Fibroblast of lung (primary cell): ENCODE data around the gene GAD2. TPM values are rescaled to one million over a fixed set of nuclear protein-coding genes. Genes with fewer than 3 reads are reported as not detected.

ENCODE experiments used
- DNase-seq, 2 donors: peaks; one replicate each; pipeline versions ENCODE4 v3.0.0 to v3.0.0-alpha.2; 2010; ENCODE audit warnings: low read depth in 2 of 2
- H2AFZ ChIP-seq: 2 replicates; pipeline ENCODE4 v1.5.1; 2012; ENCODE audit warnings: low read length, control low read depth, inconsistent platforms
- H3K27ac ChIP-seq: 2 replicates; pipeline ENCODE4 v1.5.1; 2011; ENCODE audit warnings: low read length, control low read depth; ENCODE audit not compliant: insufficient read depth
- H3K27me3 ChIP-seq: 2 replicates; pipeline ENCODE4 v1.5.1; 2011; ENCODE audit warnings: mild to moderate bottlenecking, low read length; ENCODE audit not compliant: control insufficient read depth, insufficient read depth
- H3K36me3 ChIP-seq: 2 replicates; pipeline ENCODE4 v1.5.1; 2011; ENCODE audit warnings: low read length; ENCODE audit not compliant: control insufficient read depth, insufficient read depth
- H3K4me1 ChIP-seq: 2 replicates; pipeline ENCODE4 v1.5.1; 2011; ENCODE audit warnings: low read length; ENCODE audit not compliant: control insufficient read depth, insufficient read depth; ENCODE audit errors: extremely low read depth
- H3K4me2 ChIP-seq: 2 replicates; pipeline ENCODE4 v1.5.1; 2011; ENCODE audit warnings: low read length, control low read depth; ENCODE audit not compliant: insufficient read depth; ENCODE audit errors: extremely low read depth
- H3K4me3 ChIP-seq, 4 experiments: fragments of 200-600 bp in 1 of 4; sonication (generic) in 1 of 4; replicated peaks in 1 of 4; 2 replicates each; pipeline ENCODE4 v1.5.1; 2011 to 2016; ENCODE audit warnings: low read length in 4 of 4, low read depth in 3 of 4, mild to moderate bottlenecking in 3 of 4, control low read depth in 2 of 4, inconsistent platforms in 1 of 4, mixed read lengths in 1 of 4; ENCODE audit not compliant: insufficient read depth in 1 of 4; ENCODE audit errors: control extremely low read depth in 1 of 4
- H3K79me2 ChIP-seq: 2 replicates; pipeline ENCODE4 v1.5.1; 2012; ENCODE audit warnings: mild to moderate bottlenecking, low read length, inconsistent platforms; ENCODE audit not compliant: control insufficient read depth, insufficient read depth
- H3K9ac ChIP-seq: 2 replicates; pipeline ENCODE4 v1.5.1; 2011; ENCODE audit warnings: mild to moderate bottlenecking, low read length, control low read depth; ENCODE audit not compliant: insufficient read depth
- H3K9me3 ChIP-seq: 2 replicates; pipeline ENCODE4 v1.5.1; 2012; ENCODE audit warnings: low read depth, low read length; ENCODE audit not compliant: control insufficient read depth, insufficient read depth
- H4K20me1 ChIP-seq: 2 replicates; pipeline ENCODE4 v1.5.1; 2011; ENCODE audit warnings: low read length; ENCODE audit not compliant: control insufficient read depth, insufficient read depth; ENCODE audit errors: extremely low read depth
- EZH2 ChIP-seq: IDR thresholded peaks from 2 replicates; pipeline ENCODE4 v1.5.1; 2012; ENCODE audit warnings: low read length, control low read depth, mild to moderate bottlenecking; ENCODE audit errors: missing control alignments
- polyA plus RNA-seq, 2 donors: library from polyadenylated mRNA; depleted of rRNA in 1 of 2; stranded (reverse) in 1 of 2; unstranded in 1 of 2; fragments of >200 nt; gene quantifications; 2 replicates each; pipeline ENCODE4 v1.2.1, GENCODE V29; 2011 to 2012; ENCODE audit warnings: missing spikeins in 1 of 2
- total RNA-seq: library from RNA; depleted of rRNA; stranded (reverse); fragments of >200 nt; gene quantifications from 2 replicates; pipeline ENCODE4 v1.2.1, GENCODE V29; 2014
- TF ChIP-seq, protein P1 (sequence below), 2 donors: IDR thresholded peaks in 1 of 2; conservative IDR thresholded peaks in 1 of 2; 1 replicate in 1 of 2; 2 replicates in 1 of 2; pipeline ENCODE4 v1.5.1; 2011 to 2012; ENCODE audit warnings: low read length in 2 of 2, control low read depth in 1 of 2, inconsistent platforms in 1 of 2, low read depth in 1 of 2, mild to moderate bottlenecking in 1 of 2

GAD2 gene
- total and polyA plus RNA-seq, 2 donors (not counting 1 experiment from before 2014, with no cell fraction given) = not detected

GRCh38 chr10:26232174-26232573 is 15.6 kb downstream of the GAD2 start:
- no peak overlapping the region for H2AFZ ChIP-seq
- TF ChIP-seq, protein P1, sequence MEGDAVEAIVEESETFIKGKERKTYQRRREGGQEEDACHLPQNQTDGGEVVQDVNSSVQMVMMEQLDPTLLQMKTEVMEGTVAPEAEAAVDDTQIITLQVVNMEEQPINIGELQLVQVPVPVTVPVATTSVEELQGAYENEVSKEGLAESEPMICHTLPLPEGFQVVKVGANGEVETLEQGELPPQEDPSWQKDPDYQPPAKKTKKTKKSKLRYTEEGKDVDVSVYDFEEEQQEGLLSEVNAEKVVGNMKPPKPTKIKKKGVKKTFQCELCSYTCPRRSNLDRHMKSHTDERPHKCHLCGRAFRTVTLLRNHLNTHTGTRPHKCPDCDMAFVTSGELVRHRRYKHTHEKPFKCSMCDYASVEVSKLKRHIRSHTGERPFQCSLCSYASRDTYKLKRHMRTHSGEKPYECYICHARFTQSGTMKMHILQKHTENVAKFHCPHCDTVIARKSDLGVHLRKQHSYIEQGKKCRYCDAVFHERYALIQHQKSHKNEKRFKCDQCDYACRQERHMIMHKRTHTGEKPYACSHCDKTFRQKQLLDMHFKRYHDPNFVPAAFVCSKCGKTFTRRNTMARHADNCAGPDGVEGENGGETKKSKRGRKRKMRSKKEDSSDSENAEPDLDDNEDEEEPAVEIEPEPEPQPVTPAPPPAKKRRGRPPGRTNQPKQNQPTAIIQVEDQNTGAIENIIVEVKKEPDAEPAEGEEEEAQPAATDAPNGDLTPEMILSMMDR (conservative IDR thresholded peaks at IDR 0.05 in 1 of 2, IDR thresholded peaks at IDR 0.05 in 1 of 2; ENCODE audit: low read depth in 1 of 2, low read length in 2 of 2) = no peak
- TF ChIP-seq EZH2 = no peak
- no peaks in the 10 kb centered on the region for H3K4me1 ChIP-seq
- no peak overlapping the region for H3K9ac ChIP-seq
- H3K9me3 ChIP-seq = no peaks in the 10 kb centered on the region
- DNase-seq = no peak
- no peaks in the 10 kb centered on the region for H3K79me2 ChIP-seq
- H3K36me3 ChIP-seq = no peaks in the 10 kb centered on the region
- H3K4me3 ChIP-seq = no peak overlapping the region
- no peaks in the 10 kb centered on the region for H4K20me1 ChIP-seq
- no peak overlapping the region for H3K4me2 ChIP-seq
- H3K27ac ChIP-seq = no peak overlapping the region
- no peaks in the 10 kb centered on the region for H3K27me3 ChIP-seq

DNA sequence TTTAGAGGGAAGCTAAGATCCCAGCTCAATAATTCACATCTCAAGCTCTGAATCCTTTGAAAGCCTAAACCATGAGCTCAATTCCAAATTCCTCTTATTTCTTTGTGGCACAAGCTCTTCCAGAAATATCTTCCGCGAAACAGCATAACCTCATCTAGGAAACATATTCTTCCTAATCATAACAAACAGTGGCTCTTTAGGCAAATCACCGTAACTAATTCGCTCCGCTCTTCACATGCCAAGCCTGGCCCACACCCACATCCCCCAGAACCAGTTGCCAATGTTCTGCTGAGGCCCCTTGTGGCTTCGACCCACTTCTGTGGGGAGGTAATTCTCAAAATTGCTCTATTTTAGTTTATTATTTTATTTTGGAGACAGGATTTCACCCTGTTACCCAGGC is 19.2 kb downstream of the GAD2 start:
- no peak for DNase-seq
- H3K4me1 ChIP-seq = no peaks in the 10 kb centered on the region
- no peaks in the 10 kb centered on the region for H3K79me2 ChIP-seq
- no peaks in the 10 kb centered on the region for H3K27me3 ChIP-seq
- H2AFZ ChIP-seq = no peak overlapping the region
- no peaks in the 10 kb centered on the region for H4K20me1 ChIP-seq
- H3K27ac ChIP-seq = no peak overlapping the region
- H3K36me3 ChIP-seq = no peaks in the 10 kb centered on the region
- TF ChIP-seq, protein P1 (conservative IDR thresholded peaks at IDR 0.05 in 1 of 2, IDR thresholded peaks at IDR 0.05 in 1 of 2; ENCODE audit: low read depth in 1 of 2, low read length in 2 of 2) = no peak
- no peak for TF ChIP-seq EZH2
- H3K9ac ChIP-seq = no peak overlapping the region
- H3K4me2 ChIP-seq = no peak overlapping the region
- H3K4me3 ChIP-seq = no peak overlapping the region
- H3K9me3 ChIP-seq = no peaks in the 10 kb centered on the region

GRCh38 chr10:26238378-26238777 is 21.8 kb downstream of the GAD2 start:
- no peaks in the 10 kb centered on the region for H3K36me3 ChIP-seq
- TF ChIP-seq, protein P1 (conservative IDR thresholded peaks at IDR 0.05 in 1 of 2, IDR thresholded peaks at IDR 0.05 in 1 of 2; ENCODE audit: low read depth in 1 of 2, low read length in 2 of 2) = no peak
- no peak for TF ChIP-seq EZH2
- H3K9me3 ChIP-seq = no peaks in the 10 kb centered on the region
- no peaks in the 10 kb centered on the region for H3K79me2 ChIP-seq
- H3K4me1 ChIP-seq = no peaks in the 10 kb centered on the region
- H3K9ac ChIP-seq = no peak overlapping the region
- H2AFZ ChIP-seq = no peak overlapping the region
- H3K4me3 ChIP-seq = no peak overlapping the region
- H3K27me3 ChIP-seq = no peaks in the 10 kb centered on the region
- no peak overlapping the region for H3K4me2 ChIP-seq
- DNase-seq = no peak
- H4K20me1 ChIP-seq = no peaks in the 10 kb centered on the region
- no peak overlapping the region for H3K27ac ChIP-seq
